Measurements from ENCODE around the gene TIFAB.

The TIFAB gene

GRCh38 chr5:135435467-135436330, 16.5 kb downstream of the TIFAB start:
- peak; percentile 9; the same call in 2 of the 3 replicates for ATAC-seq
- TF ChIP-seq ZNF70 (CRISPR knock-in tag; IDR thresholded peaks at IDR 0.05) (no peak), ZC3H10 (CRISPR knock-in tag; IDR thresholded peaks at IDR 0.05) (no peak), TCF4 (CRISPR knock-in tag; IDR thresholded peaks at IDR 0.05; ENCODE audit: borderline replicate concordance) (no peak), ISL1 (CRISPR knock-in tag; IDR thresholded peaks at IDR 0.05) (no peak), POU6F1 (CRISPR knock-in tag; IDR thresholded peaks at IDR 0.05; ENCODE audit: borderline replicate concordance, low read depth) (no peak), ESRRG (CRISPR knock-in tag; IDR thresholded peaks at IDR 0.05) (no peak)

- ATAC-seq: no peak
- no peak for TF ChIP-seq OSR1 (CRISPR knock-in tag; IDR thresholded peaks at IDR 0.05)
- no peak for TF ChIP-seq ZNF565 (CRISPR knock-in tag; conservative IDR thresholded peaks at IDR 0.05; ENCODE audit: low read depth)
- no peak for TF ChIP-seq ZFP30 (CRISPR knock-in tag; IDR thresholded peaks at IDR 0.05)
- TF ChIP-seq CREB5 (CRISPR knock-in tag; IDR thresholded peaks at IDR 0.05; ENCODE audit: low read depth): no peak
- TF ChIP-seq TOX (CRISPR knock-in tag; IDR thresholded peaks at IDR 0.05; ENCODE audit: borderline replicate concordance): no peak
- no peak for TF ChIP-seq SNAI2 (CRISPR knock-in tag; IDR thresholded peaks at IDR 0.05)
- no peak for TF ChIP-seq POU6F1 (CRISPR knock-in tag; IDR thresholded peaks at IDR 0.05; ENCODE audit: borderline replicate concordance, low read depth)
- TF ChIP-seq CSDC2 (CRISPR knock-in tag; IDR thresholded peaks at IDR 0.05): no peak
- no peak for TF ChIP-seq ARNTL (CRISPR knock-in tag; IDR thresholded peaks at IDR 0.05; ENCODE audit: borderline replicate concordance, low read depth)
- TF ChIP-seq TSHZ2 (CRISPR knock-in tag; IDR thresholded peaks at IDR 0.05): no peak
- TF ChIP-seq ZC3H10 (CRISPR knock-in tag; IDR thresholded peaks at IDR 0.05): no peak
- TF ChIP-seq ZNF70 (CRISPR knock-in tag; IDR thresholded peaks at IDR 0.05): no peak
- no peak for TF ChIP-seq ESRRG (CRISPR knock-in tag; IDR thresholded peaks at IDR 0.05)
- TF ChIP-seq ISL1 (CRISPR knock-in tag; IDR thresholded peaks at IDR 0.05): no peak
- TF ChIP-seq GLIS3 (CRISPR knock-in tag; IDR thresholded peaks at IDR 0.05): no peak
Observed at GRCh38 chr5:135434591-135435466, 17.3 kb downstream of the TIFAB start.

GRCh38 chr5:135433681-135434426, 18.3 kb downstream of the TIFAB start:
- ATAC-seq: no peak
- TF ChIP-seq BACH2 (CRISPR knock-in tag; IDR thresholded peaks at IDR 0.05; ENCODE audit: borderline replicate concordance): no peak
- no peak for TF ChIP-seq SNAI2 (CRISPR knock-in tag; IDR thresholded peaks at IDR 0.05)
- TF ChIP-seq GLIS3 (CRISPR knock-in tag; IDR thresholded peaks at IDR 0.05): no peak
- no peak for TF ChIP-seq POU6F1 (CRISPR knock-in tag; IDR thresholded peaks at IDR 0.05; ENCODE audit: borderline replicate concordance, low read depth)
- TF ChIP-seq OSR1 (CRISPR knock-in tag; IDR thresholded peaks at IDR 0.05): no peak
- no peak for TF ChIP-seq ZNF565 (CRISPR knock-in tag; conservative IDR thresholded peaks at IDR 0.05; ENCODE audit: low read depth)
- TF ChIP-seq ZNF70 (CRISPR knock-in tag; IDR thresholded peaks at IDR 0.05): no peak
- no peak for TF ChIP-seq RARB (CRISPR knock-in tag; IDR thresholded peaks at IDR 0.05)
- no peak for TF ChIP-seq ESRRG (CRISPR knock-in tag; IDR thresholded peaks at IDR 0.05)
- TF ChIP-seq ZNF8 (CRISPR knock-in tag; IDR thresholded peaks at IDR 0.05): no peak
- TF ChIP-seq TOX (CRISPR knock-in tag; IDR thresholded peaks at IDR 0.05; ENCODE audit: borderline replicate concordance): no peak
- no peak for TF ChIP-seq CREB5 (CRISPR knock-in tag; IDR thresholded peaks at IDR 0.05; ENCODE audit: low read depth)
- TF ChIP-seq ZFP30 (CRISPR knock-in tag; IDR thresholded peaks at IDR 0.05): no peak
- no peak for TF ChIP-seq ISL1 (CRISPR knock-in tag; IDR thresholded peaks at IDR 0.05)
- TF ChIP-seq ZC3H10 (CRISPR knock-in tag; IDR thresholded peaks at IDR 0.05): no peak
- no peak for TF ChIP-seq ZFP3 (CRISPR knock-in tag; IDR thresholded peaks at IDR 0.05)
- TF ChIP-seq ARNTL (CRISPR knock-in tag; IDR thresholded peaks at IDR 0.05; ENCODE audit: borderline replicate concordance, low read depth): no peak
- TF ChIP-seq CSDC2 (CRISPR knock-in tag; IDR thresholded peaks at IDR 0.05): no peak
